HG03571 (cell line): Measurements from ENCODE around the gene PAQR3.
"Not testable (repeated sequence)": the region's sequence is repeated elsewhere in the genome, so short reads cannot be mapped to it uniquely, and the experiment has no call there.

Experiments
- ATAC-seq: cut with Tn5 transposase; IDR thresholded peaks from one replicate; pipeline ENCODE4 v1.9.1; 2021; ENCODE audit not compliant: unreplicated experiment

PAQR3 gene

GRCh38 chr4:78930016-78930629, 9.1 kb downstream of the PAQR3 start:
- no peak for ATAC-seq

DNA sequence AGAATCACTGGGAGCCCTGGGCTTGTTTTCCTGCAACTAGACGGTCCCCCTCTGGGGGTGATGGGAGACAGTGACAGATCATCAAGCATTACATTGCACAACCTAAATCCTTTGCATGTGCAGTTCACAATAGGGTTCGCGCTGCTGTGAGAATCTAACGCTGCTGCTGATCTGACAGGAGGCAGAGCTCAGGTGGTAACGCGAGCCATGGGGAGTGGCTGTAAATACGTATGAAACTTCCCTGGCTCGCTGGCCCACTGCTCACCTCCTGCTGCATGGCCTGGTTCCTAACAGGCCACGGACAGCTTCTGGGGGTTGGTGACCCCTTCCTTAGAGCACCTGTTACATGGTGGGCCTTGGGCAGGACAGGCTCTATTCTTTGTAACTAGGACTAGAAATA, 10.4 kb downstream of the PAQR3 start:
- ATAC-seq, result no peak

DNA sequence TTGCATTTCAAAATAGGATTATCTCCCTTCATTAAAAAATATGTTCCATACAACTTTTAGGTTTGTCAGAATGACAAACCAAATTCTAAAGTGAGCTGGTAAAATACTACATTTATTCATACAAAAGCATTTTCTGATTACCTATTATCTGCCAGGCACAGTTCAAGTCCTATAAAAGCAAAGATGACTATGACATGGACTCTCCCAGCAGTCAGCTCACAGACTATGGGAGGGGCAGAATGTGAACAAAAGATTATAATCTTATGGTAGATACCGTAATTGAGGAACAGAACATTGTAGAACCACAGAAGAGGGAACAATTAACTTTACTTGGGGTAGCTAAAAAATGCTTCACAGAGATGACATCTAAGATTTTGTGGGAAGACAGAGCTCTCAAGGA, 12.4 kb downstream of the PAQR3 start:
- no peak for ATAC-seq

- no peak for ATAC-seq
Measured at GRCh38 chr4:78923464-78924312, 15.6 kb downstream of the PAQR3 start.

DNA sequence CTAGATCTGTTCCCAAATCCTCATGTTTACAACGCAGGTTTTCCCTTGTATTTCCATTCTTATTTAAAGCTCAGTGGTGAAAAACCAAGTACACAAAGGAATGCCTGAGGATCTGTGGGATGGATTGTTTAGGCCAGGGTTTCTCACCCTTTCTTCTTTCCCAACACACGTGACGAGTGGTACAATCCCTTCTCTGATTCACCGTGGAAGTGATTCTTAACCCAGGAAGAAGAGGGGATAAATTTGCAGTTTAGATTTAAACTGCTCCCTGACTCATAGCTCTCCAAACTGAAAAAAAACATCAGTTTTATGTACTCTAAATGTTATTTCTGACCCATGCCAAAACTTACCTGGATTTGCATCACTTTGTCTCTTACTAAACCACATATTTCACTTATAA, 17.0 kb downstream of the PAQR3 start:
- no peak for ATAC-seq

DNA sequence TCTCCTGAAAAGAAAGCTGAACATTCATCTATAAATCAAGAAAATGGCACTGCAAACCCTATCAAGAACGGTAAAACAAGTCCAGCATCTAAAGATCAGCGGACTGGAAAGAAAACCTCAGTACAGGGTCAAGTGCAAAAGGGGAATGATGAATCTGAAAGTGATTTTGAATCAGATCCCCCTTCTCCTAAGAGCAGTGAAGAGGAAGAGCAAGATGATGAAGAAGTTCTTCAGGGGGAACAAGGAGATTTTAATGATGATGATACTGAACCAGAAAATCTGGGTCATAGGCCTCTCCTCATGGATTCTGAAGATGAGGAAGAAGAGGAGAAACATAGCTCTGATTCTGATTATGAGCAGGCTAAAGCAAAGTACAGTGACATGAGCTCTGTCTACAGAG, 28.6 kb downstream of the PAQR3 start:
- no peak for ATAC-seq

- ATAC-seq, result not testable (repeated sequence)
Measured at GRCh38 chr4:78908974-78909373, 30.3 kb downstream of the PAQR3 start.

DNA sequence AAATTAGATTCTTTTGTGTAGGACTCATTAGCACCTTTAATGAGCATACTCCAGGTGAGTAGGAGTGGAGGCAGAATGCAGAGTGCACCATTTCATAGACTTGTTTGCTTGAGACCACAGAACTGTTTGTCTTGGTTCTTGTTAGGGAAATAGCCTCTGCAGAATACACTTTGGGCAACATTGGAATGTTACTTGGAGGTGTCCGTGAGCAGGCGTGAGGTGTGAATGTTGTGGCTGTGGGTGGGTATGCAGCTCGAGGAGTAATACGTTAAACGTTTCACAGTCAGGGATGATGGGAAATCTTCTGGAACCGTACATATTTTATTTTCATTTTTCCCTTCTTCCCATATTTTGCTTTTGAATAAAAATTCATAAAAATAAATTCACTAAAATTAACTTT, 31.6 kb downstream of the PAQR3 start:
- ATAC-seq, result no peak

DNA sequence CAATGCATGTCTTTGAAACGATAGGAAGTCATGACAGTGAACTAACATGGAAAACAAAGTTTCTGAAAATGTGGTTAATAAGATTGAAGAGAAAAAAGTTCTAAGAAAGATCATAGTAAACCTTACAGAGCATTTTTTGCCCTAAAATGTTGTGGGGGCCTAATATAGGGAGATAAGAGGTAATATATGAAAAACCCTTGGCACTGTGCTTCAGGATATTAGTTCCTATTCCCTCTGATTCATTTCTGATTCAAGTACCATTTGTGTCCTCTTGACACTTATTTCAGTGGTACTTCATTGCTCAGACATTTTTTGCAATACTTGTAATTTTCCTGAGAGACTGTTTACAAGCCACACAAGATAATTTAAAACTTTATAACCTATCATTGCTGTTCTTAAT, 35.1 kb downstream of the PAQR3 start:
- ATAC-seq, result no peak

DNA sequence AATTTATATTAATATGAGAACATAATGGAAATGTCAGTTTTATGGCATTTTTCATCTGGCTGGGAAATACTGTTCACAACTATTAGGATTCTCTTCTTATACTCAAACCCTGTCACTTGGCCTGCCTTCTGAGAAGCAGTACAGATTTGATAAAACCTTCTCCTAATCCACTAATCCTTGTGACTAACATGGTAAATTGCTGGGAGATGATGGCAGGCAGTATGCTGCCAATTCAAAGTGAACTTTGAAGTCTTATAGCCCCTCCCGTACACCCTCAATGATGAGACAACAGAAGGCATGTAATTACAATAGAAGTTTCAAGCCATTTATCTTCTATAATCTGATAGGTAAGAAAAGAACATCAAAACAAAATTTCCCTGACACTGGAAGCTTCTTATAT, 36.9 kb downstream of the PAQR3 start:
- no peak for ATAC-seq

DNA sequence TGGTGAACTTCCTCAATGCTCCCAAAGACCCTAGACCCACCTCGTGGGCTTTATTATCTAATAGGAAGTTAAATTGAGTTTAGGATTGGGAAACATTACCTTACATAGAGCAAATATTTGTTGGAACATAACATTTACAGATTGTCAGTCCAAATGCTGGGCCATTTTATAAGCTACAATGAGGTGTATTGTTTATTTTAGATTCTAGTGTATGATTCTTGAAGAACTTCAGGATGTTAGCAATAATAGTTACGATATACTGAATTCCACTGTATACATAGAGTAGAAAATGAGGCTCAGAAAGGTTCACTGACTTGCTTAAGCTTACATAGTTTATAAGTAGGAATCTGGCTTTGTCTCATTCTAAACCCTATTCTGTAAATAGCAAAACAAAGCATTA, 37.4 kb downstream of the PAQR3 start:
- ATAC-seq, result no peak

GRCh38 chr4:78899302-78899701, 39.9 kb downstream of the PAQR3 start:
- ATAC-seq, result no peak

GRCh38 chr4:78889955-78890354, 49.3 kb downstream of the PAQR3 start:
- ATAC-seq, result no peak

DNA sequence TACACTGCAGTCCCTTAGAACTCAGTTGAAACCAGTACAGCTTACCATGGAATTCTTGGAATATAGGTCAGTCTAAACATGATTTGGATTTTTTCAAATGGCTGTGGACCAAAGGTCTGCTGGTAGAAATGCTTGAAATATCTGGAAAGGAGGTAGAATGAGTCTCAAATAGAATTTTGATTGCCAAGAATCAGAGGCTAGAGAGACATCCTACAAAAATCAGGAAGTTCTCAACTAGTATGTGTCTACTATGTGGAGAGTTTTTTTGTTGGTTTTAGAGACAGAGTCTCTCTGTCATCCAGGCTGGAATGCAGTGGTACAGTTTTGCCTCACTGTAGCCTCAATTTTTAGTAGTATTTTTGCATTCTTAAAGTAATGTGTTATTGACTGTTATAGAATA, 53.6 kb downstream of the PAQR3 start:
- no peak for ATAC-seq

DNA sequence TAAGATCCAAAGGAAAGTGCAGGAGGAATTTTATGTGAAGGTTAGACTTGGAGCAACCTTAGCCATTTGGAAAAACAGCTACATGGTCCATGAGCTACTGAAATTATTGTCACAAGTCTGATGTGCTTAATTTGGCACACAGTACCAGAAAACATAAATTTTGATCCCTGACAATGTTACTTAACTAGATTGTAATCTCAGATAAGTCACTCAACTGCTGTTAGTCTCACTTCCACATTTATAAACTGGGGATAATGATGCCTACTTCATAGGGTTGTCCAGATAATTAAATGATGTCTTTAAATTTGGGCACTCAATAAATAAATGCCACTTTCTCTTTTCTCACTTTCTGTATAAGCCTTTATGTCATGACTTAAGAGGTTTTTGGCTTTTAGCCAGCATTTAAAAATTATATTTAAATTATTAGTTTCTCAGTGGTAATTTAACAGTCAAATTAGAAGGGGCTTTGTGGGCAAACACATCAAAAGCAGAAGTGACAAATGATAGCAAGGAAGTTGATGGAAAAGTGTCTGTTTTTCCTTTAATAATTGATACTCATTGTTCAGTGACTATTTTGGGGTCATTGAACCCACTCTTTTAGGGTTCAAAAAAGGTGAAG, 58.3 kb downstream of the PAQR3 start:
- no peak for ATAC-seq

- no peak for ATAC-seq
Measured at GRCh38 chr4:78878031-78878430, 61.2 kb downstream of the PAQR3 start.

DNA sequence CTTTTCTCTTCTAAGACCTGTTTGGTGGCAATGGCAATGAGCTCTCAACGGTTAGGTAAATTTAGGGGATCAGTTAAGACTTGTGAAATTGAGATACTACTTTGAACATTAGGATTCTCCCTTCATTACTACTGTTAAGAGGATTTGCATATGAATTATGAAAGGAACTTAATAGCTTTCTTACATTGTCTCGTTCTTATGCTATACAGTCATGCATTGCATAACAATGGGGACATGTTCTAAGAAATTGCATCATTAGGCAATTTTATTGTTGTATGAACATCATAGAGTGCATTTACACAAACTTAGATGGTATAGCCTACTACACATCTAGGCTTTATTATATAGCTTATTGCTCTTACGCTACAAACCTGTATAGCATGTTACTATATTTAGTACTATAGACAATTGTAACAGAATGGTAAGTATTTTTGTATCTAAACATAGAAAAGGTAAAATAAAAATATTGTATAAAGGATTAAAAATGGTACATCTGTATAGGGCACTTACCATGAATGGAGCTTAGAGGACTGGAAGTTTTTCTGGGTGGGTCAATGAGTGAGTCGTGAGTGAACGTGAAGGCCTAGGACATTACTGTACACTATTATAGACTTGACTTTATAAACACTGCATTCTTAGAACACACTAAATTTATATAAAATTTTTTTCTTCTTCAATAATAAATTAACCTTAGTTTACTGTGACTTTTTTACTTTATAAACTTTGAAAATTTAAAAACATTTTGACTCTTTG, 62.5 kb downstream of the PAQR3 start:
- ATAC-seq, result no peak

DNA sequence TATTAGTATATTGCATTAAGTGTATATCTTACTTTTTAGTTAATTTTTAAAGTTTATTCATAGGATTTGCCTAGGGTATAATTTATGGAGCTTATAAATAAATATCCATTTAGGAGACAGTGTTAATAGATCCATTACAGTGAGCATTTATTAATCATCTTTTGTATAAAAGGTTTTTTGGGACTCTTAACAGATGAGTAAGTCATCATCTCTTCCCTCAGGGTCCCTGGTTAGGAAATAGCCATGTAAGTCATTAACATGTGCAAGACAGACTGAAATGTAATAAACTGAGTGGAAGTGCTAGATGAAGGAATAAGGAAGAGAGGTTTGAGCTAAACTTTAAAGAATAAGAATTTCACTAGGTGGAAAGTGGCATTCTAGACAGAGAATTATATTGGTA, 69.2 kb downstream of the PAQR3 start:
- no peak for ATAC-seq

DNA sequence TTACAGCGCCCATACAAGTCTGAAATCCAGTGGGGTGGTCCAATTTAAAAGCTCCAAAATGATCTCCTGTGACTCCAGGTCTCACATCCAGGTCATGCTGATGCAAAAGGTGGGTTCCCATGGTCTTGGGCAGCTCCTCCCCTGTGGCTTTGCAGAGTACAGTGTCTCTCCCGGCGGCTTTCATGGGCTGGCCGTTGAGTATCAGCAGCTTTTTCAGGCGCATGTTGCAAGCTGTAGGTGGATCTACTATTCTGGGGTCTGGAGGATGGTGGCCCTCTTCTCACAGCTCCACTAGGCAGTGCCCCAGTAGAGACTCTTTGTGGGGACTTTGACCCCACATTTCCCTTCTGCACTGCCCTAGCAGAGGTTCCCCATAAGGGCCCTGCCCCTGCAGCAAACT, 70.5 kb downstream of the PAQR3 start:
- ATAC-seq, result not testable (repeated sequence)

DNA sequence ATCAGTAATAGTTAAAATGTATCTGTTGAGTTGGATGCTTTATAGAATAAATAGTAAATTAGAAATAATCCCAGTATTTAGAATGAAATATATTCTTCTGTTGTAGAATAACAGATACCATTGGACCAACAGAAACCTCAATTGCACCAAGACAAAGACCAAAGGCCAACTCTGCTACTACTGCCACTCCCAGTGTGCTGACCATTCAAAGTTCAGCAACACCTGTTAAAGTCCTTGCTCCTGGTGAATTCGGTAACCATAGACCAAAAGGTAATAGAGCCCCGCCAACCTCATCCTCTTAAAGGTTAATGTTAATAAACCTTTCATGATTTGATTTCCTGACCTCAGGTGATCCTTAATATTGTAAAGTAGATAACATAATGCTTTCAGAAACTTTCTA, 73.8 kb downstream of the PAQR3 start:
- no peak for ATAC-seq

DNA sequence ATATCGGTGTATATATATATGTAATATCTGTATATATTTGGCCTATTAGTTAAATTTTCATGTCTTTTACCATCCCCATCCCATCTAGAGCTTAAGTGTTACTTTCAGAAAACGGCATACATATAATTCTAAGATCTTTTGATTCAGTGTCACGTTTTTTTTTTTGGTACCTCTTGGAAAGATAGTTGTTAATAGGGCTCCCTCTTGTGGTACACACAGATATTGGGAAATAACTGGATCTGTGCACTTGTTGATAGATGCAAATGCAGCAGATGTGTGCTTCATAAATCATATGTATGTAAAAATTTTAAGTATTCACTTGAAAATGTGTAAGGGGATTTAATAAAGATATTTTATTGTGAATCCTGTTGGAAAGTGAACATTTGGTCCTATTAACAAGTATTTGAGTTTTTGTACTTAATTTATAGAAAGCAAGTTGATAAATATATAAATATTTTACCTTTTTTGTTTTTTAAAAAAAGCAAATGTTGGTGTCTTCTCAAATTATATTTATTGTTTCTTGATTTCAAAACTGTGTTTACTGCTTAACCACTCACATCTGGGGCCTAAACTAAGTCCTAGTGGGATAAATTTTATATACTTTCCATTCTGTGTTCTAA, 74.7 kb downstream of the PAQR3 start:
- no peak for ATAC-seq
